ENCODE measurements around the gene AGTPBP1. TPM values are rescaled to one million over a fixed set of nuclear protein-coding genes. Genes with fewer than 3 reads are reported as not detected.

AGTPBP1 gene
- total and polyA plus RNA-seq, 9 of the 15 experiments (the other 6 are each of a cell fraction or from before 2014, with no cell fraction given), result 1.4 to 7.9 (median 4.6) TPM

DNA sequence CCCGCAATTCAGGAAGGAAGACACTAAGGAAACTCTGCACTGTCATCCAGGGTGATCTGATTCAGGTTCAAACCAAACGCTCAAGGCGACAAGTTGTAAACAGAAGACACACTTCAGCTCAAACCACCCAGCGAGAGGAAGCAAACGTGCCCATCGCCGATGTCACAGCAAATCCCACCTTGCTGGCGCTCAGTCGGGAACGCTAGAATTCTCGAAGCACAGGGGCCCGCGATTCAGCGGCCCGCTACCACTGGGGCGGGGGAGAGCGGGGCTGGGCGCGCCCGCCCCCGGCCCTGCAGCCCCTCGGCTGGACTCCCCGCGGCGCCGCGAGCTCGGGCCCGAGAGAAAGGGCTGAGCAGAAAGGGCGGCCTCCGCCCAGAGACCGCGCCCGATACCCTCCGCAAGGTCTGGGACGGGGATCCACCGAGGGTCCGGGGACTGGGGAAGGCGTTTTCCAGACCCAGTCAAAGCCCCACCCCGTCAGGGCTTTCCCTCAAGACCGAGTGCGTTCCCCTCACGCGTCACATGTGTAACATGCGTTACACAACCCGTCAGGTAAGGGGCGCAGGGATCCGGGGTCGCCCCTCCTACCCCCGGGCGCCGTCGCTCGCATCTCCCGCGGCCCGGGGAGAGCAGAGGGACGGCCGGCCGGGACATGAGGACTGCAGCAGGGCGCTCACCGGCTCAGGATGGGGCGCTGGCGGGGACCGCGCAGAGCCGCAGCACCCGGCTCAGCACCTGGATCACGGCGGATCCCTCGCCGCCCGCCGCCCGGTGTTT, 469 bp downstream of the AGTPBP1 start (continued):
- TF ChIP-seq, protein P1, sequence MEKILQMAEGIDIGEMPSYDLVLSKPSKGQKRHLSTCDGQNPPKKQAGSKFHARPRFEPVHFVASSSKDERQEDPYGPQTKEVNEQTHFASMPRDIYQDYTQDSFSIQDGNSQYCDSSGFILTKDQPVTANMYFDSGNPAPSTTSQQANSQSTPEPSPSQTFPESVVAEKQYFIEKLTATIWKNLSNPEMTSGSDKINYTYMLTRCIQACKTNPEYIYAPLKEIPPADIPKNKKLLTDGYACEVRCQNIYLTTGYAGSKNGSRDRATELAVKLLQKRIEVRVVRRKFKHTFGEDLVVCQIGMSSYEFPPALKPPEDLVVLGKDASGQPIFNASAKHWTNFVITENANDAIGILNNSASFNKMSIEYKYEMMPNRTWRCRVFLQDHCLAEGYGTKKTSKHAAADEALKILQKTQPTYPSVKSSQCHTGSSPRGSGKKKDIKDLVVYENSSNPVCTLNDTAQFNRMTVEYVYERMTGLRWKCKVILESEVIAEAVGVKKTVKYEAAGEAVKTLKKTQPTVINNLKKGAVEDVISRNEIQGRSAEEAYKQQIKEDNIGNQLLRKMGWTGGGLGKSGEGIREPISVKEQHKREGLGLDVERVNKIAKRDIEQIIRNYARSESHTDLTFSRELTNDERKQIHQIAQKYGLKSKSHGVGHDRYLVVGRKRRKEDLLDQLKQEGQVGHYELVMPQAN (IDR thresholded peaks at IDR 0.05; ENCODE audit: borderline replicate concordance), result peak; percentile 40; the same call in 1 of the 2 replicates
- TF ChIP-seq FOXK2 (conservative IDR thresholded peaks at IDR 0.05 in 1 of 2, IDR thresholded peaks at IDR 0.05 in 1 of 2; ENCODE audit: low read depth in 2 of 2), result 0 out of 4 replicates have a peak, but pooled peaks of 1 of the 2 experiments have one; percentile 18
- TF ChIP-seq NFE2 (IDR thresholded peaks at IDR 0.05; ENCODE audit: low read depth), result peak; percentile 79
- peak; percentile 7 for TF ChIP-seq SAP30 (IDR thresholded peaks at IDR 0.05; ENCODE audit: borderline replicate concordance, insufficient read depth, low read depth, low read length, poor library complexity, severe bottlenecking)
- TF ChIP-seq, protein P2, sequence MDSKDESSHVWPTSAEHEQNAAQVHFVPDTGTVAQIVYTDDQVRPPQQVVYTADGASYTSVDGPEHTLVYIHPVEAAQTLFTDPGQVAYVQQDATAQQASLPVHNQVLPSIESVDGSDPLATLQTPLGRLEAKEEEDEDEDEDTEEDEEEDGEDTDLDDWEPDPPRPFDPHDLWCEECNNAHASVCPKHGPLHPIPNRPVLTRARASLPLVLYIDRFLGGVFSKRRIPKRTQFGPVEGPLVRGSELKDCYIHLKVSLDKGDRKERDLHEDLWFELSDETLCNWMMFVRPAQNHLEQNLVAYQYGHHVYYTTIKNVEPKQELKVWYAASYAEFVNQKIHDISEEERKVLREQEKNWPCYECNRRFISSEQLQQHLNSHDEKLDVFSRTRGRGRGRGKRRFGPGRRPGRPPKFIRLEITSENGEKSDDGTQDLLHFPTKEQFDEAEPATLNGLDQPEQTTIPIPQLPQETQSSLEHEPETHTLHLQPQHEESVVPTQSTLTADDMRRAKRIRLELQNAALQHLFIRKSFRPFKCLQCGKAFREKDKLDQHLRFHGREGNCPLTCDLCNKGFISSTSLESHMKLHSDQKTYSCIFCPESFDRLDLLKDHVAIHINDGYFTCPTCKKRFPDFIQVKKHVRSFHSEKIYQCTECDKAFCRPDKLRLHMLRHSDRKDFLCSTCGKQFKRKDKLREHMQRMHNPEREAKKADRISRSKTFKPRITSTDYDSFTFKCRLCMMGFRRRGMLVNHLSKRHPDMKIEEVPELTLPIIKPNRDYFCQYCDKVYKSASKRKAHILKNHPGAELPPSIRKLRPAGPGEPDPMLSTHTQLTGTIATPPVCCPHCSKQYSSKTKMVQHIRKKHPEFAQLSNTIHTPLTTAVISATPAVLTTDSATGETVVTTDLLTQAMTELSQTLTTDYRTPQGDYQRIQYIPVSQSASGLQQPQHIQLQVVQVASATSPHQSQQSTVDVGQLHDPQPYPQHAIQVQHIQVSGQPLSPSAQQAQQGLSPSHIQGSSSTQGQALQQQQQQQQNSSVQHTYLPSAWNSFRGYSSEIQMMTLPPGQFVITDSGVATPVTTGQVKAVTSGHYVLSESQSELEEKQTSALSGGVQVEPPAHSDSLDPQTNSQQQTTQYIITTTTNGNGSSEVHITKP (IDR thresholded peaks at IDR 0.05; ENCODE audit: partially characterized antibody), result peak; percentile 69

All from K562 (cell line).